Fibroblast of lung (primary cell): ENCODE data around the gene LRIT1.

ENCODE experiments used
- CTCF ChIP-seq, 2 donors: IDR thresholded peaks in 1 of 2; conservative IDR thresholded peaks in 1 of 2; 1 replicate in 1 of 2; 2 replicates in 1 of 2; pipeline ENCODE4 v1.5.1; 2011 to 2012; ENCODE audit warnings: low read length in 2 of 2, control low read depth in 1 of 2, inconsistent platforms in 1 of 2, low read depth in 1 of 2, mild to moderate bottlenecking in 1 of 2
- EZH2 ChIP-seq: IDR thresholded peaks from 2 replicates; pipeline ENCODE4 v1.5.1; 2012; ENCODE audit warnings: low read length, control low read depth, mild to moderate bottlenecking; ENCODE audit errors: missing control alignments

GRCh38 chr10:84225427-84226173, 15.7 kb downstream of the LRIT1 start, which contains the start of gene LRIT2:
- TF ChIP-seq CTCF (conservative IDR thresholded peaks at IDR 0.05 in 1 of 2, IDR thresholded peaks at IDR 0.05 in 1 of 2; ENCODE audit: low read depth in 1 of 2, low read length in 2 of 2) = no peak
- TF ChIP-seq EZH2 = no peak
